Fibroblast of villous mesenchyme (primary cell): Measurements from ENCODE around the gene CDH13. TPM values are rescaled to one million over a fixed set of nuclear protein-coding genes. Genes with fewer than 3 reads are reported as not detected.

Source experiments
- DNase-seq: peaks from one replicate; pipeline ENCODE4 v3.0.0-alpha.2; 2010; ENCODE audit warnings: low read depth
- H3K4me3 ChIP-seq: 2 replicates; pipeline ENCODE4 v1.5.1; 2011; ENCODE audit warnings: low read depth, mild to moderate bottlenecking, low read length
- CTCF ChIP-seq: IDR thresholded peaks from 2 replicates; pipeline ENCODE4 v1.5.1; 2012; ENCODE audit warnings: low read depth, mild to moderate bottlenecking, low read length; ENCODE audit not compliant: insufficient read depth
- total RNA-seq: library from RNA; depleted of rRNA; stranded (reverse); fragments of >200 nt; gene quantifications from 2 replicates; pipeline ENCODE4 v1.2.3, GENCODE V29; 2012

The CDH13 gene
- total RNA-seq, 1 donor = 47.5 TPM

GRCh38 chr16:83115491-83116232, 488.9 kb downstream of the CDH13 start:
- H3K4me3 ChIP-seq = no peak overlapping the region
- no peak for TF ChIP-seq CTCF
- peak; percentile 56 for DNase-seq

- no peak for TF ChIP-seq CTCF
- H3K4me3 ChIP-seq = no peak overlapping the region
- peak; percentile 56 for DNase-seq
Observed at GRCh38 chr16:83116274-83116892, 489.6 kb downstream of the CDH13 start.

GRCh38 chr16:83117810-83118209, 491.0 kb downstream of the CDH13 start:
- no peak overlapping the region for H3K4me3 ChIP-seq
- DNase-seq = no peak
- TF ChIP-seq CTCF = no peak

- H3K4me3 ChIP-seq = no peak overlapping the region
- DNase-seq = no peak
- TF ChIP-seq CTCF = no peak
Observed at GRCh38 chr16:83118365-83118764, 491.6 kb downstream of the CDH13 start.

GRCh38 chr16:83125999-83126568, 499.3 kb downstream of the CDH13 start:
- no peak for TF ChIP-seq CTCF
- DNase-seq = no peak
- no peak overlapping the region for H3K4me3 ChIP-seq

- TF ChIP-seq CTCF = no peak
- DNase-seq = no peak
- no peak overlapping the region for H3K4me3 ChIP-seq
Observed at GRCh38 chr16:83128041-83128440, 501.3 kb downstream of the CDH13 start.
